IPS-NIHi7 (cell line): ENCODE data around the gene FFAR3.

ENCODE experiments used
- DNase-seq: peaks from one replicate; pipeline ENCODE4 v3.0.0; 2012; ENCODE audit warnings: mixed read lengths; ENCODE audit errors: extremely low spot score

The FFAR3 gene

DNA sequence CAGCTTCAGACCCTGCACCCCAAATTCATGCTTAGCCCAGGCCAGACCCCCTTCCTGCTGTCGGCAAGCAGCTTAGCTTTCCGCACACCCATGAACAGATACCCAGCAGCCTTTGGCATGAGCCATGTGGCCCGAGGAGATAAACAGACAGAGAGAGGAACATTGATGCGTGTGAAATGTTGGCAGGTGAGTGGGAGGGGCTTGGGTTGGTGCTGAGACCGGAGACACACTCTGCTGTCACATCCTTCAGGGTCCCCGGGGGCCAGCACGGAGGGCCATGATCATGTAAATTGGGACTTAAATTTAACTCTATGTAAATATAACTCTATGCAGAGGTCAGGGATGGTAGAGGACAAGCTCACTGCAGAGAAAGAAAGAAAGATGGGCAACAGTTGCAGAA, 27.8 kb upstream of the FFAR3 start:
- no peak for DNase-seq

DNA sequence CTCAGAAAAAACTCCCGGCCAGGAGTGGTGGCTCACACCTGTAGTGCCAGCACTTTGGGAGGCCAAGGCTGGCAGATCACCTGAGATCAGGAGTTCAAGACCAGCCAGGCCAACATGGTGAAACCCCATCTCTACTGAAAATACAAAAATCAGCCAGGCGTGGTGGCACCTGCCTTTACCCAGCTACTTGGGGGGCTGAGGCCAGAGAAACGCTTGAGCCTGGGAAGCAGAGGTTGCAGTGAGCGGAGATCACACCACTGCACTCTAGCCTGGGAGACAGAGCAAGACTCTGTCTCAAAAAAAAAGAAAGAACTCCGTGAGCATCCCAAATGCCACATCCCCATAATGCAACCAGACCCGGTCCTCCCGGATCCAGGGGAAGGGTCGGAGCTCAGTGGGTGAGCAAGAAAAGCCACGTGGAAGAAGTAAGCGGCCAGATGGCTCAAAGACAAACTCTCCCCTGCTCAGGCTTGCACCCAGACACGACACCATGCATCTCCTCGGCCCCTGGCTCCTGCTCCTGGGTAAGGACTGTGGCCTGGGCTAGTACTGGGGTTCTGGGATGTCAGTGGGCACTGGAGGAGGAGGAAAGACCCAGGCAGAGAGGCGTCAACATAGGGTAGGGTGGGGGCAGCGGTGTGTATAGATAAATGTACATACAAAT, 26.6 kb upstream of the FFAR3 start:
- no peak for DNase-seq

DNA sequence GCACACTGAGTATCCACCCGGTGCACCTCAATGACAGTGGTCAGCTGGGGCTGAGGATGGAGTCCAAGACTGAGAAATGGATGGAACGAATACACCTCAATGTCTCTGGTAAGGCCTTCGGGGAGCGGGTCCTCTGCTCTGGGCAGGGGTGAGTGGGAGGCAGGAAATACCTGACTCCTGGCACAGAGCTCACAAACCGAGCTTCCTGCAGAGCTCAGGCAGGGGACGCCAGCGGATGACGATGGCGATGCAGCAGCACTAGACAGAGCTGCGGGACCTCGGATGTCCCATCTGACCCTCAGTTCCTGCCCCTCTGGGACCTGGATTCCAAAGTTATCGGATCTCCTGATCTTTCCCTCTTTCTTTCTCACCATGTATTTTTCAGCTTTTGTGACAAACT, 25.4 kb upstream of the FFAR3 start:
- no peak for DNase-seq

- DNase-seq = no peak
Measured at GRCh38 chr19:35334144-35334753, 24.0 kb upstream of the FFAR3 start.

DNA sequence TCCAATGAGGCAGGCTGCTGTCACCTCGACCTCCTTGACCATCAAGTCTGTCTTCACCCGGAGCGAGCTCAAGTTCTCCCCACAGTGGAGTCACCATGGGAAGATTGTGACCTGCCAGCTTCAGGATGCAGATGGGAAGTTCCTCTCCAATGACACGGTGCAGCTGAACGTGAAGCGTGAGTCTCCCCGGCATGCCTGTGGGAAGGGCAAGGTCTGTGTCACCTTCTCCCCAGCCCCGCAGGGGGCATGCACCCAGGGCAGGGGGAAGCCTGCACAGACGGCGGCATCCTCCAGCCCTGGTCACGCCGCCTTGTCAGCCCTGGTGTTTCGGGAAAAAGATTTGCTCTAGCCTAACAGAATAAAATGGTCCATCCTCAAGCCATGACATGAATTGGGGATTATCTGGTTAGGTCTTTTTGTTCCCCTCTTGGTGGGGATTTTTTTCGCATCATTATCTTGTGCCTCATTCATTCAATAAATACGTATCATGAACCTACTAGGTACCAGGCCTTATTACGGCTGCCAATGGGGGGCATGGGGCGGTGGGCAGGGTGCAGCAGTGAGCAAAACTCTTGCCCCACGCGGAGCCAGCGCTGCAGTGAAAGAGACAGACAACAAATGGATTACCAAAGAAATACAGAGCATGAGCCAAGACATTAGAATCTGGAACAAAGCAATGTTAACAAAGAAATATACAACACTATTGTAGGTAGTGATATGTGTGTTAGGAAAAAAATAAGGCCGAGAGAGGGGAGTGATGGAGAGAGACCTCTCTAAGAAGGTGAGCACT, 21.9 kb upstream of the FFAR3 start:
- DNase-seq = no peak

DNA sequence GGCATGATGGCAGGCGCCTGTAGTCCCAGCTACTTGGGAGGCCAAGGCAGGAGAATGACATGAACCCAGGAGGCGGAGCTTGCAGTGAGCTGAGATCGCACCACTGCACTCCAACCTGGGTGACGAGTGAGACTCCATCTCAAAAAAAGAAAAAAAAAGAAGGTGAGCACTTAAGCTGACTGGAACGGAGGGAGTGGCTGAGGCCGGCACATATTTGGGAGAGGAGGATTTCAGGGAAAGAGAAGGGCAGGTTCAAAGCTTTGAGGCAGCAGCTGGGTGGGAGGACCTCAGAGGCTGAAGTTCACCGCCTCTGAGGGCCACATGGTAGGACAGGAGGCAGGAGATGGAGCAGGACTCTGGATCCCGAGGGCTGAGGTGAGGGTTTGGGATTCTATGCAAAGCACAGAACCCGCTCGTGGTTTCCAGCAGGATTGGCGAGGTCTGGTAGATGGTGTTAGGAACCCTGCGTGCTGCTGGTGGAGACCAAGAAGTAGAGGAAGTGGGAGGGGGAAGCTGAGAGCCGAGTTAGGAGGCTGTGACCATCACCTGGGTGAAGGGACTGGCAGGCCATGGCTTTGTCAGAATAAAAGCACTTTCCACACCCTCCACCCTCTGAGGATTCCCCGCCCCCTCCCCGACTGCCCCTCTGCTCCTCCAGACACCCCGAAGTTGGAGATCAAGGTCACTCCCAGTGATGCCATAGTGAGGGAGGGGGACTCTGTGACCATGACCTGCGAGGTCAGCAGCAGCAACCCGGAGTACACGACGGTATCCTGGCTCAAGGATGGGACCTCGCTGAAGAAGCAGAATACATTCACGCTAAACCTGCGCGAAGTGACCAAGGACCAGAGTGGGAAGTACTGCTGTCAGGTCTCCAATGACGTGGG, 20.9 kb upstream of the FFAR3 start:
- no peak for DNase-seq

DNA sequence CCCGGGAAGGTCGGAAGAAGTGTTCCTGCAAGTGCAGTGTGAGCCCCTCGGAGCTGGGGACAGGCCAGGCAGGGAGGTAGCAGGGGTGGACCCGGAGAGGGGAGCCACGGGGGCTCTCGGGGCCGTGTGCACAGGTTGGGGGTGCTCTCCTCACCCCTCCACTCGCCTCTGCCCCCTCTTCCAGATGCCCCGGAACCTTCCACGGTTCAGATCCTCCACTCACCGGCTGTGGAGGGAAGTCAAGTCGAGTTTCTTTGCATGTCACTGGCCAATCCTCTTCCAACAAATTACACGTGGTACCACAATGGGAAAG, 20.3 kb upstream of the FFAR3 start:
- DNase-seq = no peak

DNA sequence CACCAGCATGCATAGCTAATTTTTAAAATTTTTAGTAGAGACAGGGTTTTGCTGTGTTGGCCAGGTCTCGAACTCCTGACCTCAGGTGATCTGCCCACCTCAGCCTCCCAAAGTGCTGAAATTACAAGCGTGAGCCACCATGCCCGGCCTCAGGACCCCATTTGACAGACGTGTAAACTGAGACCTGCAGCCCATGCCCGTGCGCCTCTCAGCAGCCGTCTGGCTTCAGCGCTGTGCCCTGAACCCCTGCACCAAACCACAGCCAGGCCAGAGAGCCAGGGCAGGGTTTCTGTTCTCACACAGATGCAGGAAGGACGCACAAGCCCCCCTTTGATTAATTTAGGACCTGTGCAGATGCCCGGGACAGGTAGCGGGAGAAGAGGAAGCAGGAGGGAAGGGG, 17.8 kb upstream of the FFAR3 start:
- DNase-seq = no peak

GRCh38 chr19:35341006-35341405, 17.3 kb upstream of the FFAR3 start:
- no peak for DNase-seq

GRCh38 chr19:35341565-35342225, 16.6 kb upstream of the FFAR3 start:
- no peak for DNase-seq

- DNase-seq = no peak
Measured at GRCh38 chr19:35342430-35342829, 15.8 kb upstream of the FFAR3 start.

- no peak for DNase-seq
Measured at GRCh38 chr19:35344511-35345031, 13.7 kb upstream of the FFAR3 start.

DNA sequence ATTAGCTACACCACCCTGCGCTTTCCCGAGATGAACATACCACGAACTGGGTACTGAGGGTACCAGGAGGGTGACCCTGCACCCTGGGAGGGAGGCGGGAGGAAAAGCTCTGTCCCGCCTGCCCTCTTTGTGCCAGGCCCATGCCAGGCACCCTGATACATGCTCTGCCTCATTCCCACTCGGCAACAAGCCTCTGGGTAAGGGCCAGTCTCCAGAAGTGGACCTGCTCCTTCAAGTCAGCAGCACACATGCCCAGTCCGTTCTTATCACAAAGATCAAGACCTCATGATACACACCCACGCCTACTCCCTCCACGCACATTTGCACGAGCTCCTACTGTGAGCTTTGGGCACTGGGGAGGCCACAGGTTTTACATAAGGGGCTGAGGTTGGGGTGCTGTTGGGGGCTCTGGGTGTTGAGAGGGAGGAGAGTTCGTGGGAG, 12.6 kb upstream of the FFAR3 start:
- DNase-seq = no peak

DNA sequence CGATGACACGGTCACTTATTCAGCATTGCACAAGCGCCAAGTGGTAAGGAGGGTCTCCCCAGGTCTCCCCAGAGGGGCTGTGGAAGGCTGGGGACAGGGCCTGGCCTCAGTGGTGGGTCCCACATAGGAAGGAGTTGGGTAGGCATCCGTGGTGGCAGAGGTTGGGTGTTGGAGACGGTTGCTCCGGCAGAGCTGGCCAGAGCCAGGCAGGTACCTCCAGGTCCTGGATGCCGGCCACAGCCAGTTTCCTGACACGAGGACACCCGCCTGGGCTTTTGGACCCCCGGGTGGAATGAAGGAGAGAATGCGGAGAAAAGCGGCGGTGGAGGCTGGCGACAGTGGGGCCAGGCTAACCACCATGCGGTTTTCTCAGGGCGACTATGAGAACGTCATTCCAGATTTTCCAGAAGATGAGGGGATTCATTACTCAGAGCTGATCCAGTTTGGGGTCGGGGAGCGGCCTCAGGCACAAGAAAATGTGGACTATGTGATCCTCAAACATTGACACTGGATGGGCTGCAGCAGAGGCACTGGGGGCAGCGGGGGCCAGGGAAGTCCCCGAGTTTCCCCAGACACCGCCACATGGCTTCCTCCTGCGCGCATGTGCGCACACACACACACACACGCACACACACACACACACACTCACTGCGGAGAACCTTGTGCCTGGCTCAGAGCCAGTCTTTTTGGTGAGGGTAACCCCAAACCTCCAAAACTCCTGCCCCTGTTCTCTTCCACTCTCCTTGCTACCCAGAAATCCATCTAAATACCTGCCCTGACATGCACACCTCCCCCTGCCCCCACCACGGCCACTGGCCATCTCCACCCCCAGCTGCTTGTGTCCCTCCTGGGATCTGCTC, 11.8 kb upstream of the FFAR3 start:
- no peak for DNase-seq

- DNase-seq = no peak
Measured at GRCh38 chr19:35347171-35347929, 10.9 kb upstream of the FFAR3 start, which contains the start of gene FFAR1. Gene FFAR1 (plus strand): TSS chr19:35347902. CDS start chr19:35351552, 3,650 bp downstream.

DNA sequence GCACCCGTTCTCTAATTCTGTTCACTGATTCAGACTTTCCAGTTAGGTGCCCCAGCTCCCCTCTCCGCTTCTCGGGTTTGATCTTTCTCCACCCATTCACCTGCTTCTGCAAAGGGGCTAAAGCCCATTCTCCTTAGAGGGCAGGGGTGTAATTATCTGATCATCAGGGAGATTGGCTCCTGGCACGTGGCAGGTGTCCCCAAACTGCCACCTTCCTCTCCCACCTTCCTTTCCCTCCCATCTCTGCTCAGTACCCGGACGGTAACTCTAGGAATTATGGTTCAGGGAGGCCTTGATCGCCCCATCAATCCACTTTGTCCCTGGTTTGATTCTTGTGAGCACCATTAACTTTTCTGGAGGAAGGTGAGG, 10.3 kb upstream of the FFAR3 start:
- DNase-seq = no peak

- no peak for DNase-seq
Measured at GRCh38 chr19:35348911-35349611, 9.2 kb upstream of the FFAR3 start.

- DNase-seq = no peak
Measured at GRCh38 chr19:35349614-35350521, 8.4 kb upstream of the FFAR3 start.
